NCI-H510A (cell line): Measurements from ENCODE around the gene RITA1.
A peak's percentile ranks its signal among the peaks of the same experiment; 100 is the strongest.

ENCODE experiments used
- DNase-seq: peaks from one replicate; lab custom pipeline; 2025; lab: John Stamatoyannopoulos, UW

The RITA1 gene

DNA sequence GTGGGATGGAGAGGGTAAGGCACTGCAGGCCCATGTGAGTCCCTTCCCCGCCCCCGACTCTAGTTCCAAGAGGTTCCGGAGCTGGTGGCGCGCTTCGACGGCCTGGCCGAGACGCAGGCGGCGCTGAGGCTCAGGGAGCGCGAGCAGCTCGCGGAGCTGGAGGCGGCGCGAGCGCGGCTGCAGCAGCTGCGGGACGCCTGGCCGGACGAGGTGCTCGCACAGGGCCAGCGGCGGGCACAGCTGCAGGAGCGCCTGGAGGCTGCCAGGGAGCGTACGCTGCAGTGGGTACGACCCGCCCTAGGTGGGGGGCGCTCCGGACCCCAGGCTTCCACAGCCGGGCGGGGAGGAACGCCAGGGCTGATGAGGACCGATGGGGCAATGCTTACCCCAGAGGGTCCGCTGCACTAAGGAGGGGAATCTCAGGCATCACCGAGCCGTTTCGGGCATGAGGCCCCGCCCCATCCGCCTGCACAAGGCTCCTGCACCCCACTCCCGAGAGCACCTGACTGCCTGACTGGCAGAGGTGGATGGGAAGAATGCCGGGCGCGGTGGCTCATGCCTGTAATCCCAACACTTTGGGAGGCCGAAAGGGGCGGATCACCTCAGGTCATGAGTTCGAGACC is 31.1 kb upstream of the RITA1 start:
- DNase-seq, result peak; percentile 42

DNA sequence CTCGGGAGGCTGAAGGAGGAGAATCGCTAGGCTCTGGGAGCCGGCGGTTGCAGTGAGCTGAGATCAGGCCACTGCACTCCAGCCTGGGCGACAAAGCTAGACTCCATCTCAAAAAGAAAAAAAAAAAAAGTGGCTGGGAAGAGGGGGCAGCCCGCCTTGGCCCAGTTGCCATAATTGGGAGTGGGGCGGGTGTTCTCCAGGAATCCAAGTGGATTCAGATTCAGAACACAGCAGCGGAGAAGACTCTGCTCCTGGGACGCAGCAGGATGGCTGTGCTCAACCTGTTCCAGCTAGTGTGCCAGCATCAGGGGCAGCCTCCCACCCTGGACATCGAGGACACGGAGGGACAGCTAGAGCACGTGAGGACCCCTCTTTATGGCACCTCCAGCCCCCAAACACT is 30.5 kb upstream of the RITA1 start:
- DNase-seq, result no peak

DNA sequence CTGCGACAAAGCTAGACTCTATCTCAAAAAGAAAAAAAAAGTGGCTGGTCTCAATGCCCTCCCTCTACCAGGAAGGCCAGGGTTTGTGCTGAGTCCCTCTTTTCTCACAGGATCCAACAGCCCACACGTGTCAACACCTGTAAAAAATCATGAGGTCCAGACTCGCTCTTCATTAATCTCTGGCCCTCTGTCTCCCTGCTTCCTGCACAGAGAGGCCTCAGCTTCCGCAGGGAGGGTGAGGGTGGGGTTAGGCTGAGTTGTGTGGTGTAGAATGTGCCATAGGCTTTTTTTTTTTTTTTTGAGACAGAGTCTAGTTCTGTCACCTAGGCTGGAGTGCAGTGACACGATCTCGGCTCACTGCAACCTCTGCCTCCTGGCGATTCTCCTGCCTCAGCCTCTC is 29.9 kb upstream of the RITA1 start:
- DNase-seq, result no peak

DNA sequence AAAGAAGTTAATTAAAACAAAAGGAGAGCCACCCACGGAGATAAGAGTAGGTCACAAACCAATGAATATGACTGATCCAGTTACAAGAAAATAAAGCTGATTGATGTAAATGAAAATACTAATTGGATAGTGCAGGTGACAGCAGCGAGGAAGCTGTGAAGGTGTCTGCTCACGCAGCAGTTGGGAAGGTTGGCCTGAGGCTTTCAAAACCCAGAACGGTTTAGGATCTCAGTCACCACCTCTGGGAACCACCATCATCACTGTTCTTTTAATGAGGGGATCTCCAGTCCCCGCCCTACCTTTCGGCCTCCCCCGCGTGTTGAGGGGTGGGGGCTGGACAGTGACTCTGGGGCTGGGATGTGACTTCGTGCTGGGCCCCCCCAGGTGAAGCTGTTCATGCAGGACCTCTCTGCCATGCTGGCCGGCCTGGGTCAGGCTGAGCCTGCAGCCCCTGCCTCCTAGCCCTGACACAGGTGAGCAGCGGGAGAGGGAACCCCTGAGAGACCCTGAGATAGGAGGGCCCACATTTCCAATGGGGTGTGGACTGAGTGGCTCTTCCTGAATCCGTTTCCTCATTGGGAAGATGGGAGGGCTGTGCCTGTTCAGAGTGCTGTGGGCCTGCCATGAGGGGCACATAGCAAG is 28.2 kb upstream of the RITA1 start:
- no peak for DNase-seq

DNA sequence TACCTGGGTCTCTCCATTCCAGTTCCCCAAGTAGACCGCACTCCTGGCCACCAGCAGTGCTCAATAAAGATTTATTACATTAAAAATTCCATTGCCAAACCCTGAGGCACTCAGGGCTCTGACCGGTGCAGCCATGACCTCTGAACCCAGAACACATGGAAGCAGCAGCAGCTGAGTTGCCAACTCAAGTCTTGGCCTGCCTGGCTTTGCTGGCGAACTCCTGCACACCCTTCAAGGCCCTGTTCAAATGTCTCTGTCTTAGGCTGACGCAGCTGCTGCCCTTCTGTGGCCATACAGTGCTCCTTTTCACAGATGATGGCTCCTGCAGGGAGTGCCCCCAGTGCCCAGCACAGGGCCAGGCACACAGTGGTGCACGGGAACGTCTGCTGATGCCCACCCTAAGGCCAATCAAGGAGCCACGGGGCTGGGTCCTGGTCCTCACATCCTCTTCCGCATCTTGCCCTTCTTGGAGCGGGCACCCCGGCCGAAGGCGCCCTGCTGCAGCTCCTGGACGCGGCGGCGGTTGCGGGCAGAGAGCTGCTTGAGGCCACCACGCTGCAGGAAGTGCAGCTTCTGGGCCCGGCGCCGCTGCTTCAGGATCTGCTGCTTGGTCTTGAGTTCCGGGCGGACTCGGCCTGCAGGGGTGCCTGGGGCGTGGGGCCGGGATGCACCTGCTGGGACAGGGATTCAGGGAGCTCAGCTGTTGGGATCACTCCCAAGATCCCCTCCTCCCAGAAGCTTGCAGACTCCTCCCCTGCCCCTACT is 26.9 kb upstream of the RITA1 start:
- no peak for DNase-seq

DNA sequence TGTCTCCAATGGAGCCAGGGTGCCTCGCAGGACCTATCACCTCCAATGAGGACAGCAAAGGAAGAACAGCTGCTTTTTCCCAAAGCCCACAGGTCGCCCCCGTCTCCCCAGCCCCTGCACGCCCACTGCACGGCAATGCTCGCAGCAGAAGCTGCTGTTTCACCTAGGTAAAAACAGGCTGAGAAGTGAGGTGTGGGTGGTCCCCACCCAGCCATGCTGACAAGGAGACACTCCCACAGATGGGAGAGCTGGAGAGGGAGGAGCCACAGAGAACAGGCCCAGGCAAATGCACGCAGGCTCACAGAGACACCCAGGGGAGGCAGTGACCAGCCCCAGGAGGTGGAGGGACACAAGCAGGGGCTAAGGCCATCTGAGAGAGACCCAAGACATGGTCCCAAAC is 25.6 kb upstream of the RITA1 start:
- no peak for DNase-seq

DNA sequence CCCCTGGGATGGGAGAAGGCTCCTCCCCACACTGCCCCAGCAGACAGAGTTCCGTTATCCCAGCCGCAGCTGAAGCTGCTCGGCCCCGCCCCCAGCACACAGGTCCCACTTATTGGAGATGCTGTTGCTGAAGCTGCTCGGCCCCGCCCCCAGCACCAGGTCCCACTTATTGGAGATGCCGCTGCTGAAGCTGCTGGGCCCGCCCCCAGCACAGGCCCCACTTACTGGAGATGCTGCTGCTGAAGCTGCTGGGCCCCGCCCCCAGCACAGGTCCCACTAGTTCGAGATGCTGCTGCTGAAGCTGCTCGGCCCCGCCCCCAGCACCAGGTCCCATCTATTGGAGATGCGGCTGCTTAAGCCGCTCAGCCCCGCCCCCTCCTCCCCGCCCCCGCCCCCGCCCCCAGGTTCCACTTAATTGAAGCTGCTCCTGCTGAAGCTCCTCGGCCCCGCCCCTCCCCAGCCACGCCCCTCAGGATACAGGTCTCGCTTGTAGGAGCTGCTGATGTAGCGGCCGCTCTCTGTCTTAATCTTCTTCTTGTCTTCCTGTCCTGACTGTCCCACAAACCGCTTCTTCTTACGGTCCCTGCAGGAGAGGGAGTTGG is 24.0 kb upstream of the RITA1 start:
- DNase-seq, result peak; percentile 93

DNA sequence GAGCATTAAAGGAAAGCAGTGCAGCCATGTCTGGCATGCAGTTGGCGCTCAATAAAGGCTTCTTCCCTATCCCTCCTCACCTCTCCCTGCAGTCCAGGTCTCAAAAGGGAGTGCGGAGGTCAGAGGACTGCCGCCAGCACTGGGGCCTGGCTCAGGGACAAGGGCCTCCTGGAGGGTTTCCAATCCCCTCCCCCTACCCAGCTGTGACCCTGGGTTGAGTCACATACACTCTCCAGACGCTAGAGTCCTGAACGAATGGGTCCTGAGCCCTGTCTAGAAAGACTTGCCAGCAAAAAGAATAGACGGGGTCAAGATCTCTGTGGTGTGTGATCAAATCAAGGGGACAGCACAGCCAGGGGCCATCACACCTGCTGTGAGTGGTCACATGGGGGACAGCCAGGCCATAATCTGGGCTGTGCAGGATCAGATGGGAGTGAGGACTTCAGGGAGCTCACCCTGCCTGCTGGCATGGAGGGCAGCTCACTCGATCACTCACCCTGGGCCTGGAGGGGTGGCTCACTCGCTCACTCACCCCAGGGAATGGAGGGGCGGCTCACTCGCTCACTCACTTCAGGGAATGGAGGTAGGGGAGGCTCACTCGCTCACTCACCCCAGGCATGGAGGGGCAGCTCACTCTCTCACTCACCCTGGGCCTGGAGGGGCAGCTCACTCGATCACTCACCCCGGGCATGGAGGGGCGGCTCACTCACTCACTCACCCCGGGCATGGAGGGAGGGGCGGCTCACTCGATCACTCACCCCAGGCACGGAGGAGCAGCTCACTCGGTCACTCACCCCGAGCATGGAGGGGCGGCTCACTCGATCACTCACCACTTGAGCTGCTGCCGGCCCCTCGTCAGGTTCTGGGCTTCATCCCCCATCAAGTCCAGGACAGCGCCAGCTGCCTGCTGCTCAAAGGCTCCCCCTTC is 23.2 kb upstream of the RITA1 start:
- no peak for DNase-seq

DNA sequence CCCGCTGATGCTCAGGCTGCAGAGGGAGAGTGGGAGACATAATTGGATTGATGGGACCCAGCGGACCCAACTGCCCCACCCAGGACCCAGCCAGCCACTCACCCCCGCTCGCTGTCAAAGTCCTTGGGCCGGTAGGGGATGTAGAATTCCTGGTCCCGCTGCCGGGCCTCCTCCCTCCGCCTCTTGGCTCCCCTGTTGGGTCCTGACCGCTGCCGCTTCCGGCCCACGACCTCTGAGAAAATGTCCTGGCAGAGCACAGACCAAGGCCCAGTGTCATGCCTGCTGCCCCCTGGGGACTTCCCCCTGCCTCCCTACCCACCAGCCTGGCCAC is 22.5 kb upstream of the RITA1 start:
- no peak for DNase-seq

DNA sequence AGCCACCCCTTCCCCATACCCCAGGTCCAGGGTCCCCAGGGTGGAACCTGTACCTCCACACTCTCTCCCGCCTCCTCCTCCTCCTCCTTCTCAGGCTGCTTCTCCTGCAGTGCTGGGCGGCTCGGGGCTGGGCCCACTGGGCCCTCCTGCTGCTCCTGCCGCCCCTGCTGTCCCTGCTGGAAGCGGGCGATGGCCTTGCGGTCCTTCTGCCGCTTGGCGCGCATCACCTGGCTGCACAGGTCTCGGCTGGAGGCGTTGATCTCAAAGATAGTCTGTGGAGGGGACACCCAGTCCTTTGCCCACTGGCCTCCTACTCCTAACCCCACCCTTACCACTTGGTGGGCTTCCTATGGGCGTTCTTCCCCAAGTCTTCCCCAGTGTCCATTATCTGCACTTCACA is 21.5 kb upstream of the RITA1 start:
- DNase-seq, result no peak

DNA sequence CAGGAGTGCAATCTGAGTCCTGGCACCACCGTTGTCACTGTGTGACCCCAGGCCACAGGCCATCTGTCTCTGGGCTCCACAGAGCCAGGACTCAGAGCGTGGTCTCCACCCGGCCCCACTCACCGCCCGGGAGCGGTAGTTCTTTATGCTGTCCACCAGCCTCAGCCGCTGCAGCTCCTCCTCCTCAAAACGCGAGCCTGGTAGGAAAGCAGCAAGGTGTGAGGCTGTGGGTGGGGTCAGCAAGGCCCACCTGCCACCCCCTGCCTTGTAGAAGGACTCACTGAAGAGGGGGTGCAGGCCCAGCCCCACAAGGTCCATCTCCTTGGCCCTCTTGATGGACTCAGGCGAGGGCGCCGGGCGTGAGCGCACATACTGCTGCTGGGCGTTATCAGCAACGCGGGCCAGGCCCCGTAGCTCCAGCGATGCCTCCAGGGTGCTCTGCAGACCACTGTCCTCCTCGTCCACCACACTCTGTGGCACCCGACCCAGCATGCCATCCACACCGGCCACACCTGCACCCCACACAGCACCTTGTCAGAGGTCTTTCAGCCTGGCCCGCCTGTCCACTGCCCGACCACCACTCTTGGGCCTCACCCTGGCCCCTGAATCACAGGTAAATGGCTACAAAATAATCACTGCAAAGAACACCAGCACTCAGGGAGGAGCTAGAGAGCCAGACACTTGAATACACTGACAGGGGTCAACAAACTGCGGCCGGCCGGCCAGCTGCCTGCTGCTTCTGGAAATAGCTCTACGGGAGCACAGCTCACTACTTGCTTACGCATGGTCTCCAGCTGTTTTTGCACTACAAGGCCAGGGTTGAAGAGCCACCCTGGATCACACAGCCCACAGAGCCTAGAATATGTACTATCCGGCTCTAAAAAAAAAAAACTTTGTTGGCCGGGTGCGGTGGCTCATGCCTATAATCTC is 19.7 kb upstream of the RITA1 start:
- DNase-seq, result no peak

DNA sequence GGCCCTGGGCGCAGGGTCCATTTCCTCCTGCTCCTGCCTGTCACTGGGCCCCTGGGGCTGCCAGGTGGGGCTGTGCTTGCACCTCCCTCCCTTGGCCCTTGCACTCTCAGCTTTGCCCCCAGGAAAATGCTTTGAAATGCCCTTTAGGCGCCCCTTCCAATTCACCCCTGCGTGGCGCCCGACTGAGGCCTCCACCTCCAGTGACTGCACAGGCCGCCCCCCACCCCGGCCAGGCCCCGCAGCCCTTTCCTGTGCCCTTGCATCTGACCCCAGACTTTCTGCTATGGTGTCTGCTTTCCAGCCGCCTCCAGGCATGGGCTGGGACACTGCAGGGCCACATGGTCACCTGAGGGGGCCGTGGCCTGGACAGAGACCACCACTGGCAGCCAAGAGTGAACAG is 17.7 kb upstream of the RITA1 start:
- no peak for DNase-seq

DNA sequence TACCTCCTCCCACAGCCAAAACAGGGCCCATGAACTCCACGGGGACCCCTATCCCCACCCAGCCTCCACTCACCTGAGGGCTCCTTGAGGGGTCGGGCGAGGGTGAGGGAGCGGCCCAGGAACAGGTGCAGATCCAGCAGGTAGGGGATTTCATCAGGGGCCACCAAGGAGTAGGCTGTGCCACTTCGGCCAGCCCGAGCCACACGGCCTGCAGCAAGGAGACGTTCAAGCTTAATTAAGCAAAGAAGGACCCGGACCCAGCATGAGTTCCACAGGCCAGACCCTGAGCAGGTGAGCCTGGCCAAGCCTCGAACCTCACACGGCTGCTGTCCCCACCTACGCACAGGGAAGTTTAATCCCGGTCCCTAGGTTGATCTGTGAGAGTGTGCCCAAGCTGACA is 15.8 kb upstream of the RITA1 start:
- DNase-seq, result no peak

DNA sequence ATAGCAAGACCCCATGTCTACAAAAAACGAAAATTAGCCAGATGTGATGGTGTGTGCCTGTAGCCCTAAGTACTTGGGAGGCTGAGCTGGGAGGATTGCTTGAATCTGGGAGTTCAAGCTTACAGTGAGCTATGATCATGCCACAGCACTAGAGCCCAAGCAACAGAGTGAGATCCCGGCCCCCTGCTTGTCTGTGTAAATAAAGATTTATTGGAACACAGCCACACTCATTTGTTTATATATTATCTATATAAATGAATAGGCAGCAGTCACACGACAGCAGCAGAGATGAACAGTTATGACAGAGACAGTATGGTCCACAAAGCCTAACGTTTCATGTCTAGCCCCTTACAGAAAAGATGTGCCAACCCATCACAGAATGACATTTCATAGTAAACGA is 15.1 kb upstream of the RITA1 start:
- DNase-seq, result no peak

DNA sequence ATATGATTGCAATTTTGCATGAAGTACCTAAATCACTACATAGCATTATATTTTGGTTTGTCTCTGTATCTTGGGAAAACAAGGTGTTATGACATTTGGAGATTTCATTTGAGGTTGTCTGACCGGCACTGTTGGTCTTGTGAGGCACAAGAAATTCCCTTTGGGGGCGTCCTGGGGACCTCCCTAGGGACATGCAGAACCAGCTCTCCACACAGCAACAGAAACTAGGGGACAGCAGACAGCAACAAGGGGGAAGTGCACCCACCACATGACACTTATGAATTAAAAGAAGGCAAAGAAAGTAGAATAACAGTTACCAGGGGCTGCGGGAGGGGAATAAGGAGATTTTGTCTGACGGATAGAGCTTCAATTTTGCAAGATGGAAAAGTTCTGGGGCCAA is 14.6 kb upstream of the RITA1 start:
- no peak for DNase-seq

DNA sequence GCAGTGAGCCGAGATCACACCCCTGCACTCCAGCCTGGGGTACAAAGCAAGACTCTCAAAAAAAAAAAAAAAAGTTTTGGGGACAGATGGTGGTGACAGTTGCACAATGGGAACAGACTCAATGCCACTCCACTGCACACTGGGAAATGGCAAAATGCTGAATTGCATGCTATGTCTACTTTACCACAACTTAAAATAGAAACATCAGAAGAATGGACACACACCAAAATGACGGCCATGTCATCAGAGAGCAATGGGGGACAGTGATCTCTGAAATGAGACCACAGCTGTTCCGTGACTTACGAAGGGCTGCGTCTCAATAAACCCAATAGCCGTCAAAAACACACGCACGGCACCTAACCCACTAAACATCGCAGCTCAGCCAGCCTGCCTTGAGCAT is 14.0 kb upstream of the RITA1 start:
- no peak for DNase-seq

DNA sequence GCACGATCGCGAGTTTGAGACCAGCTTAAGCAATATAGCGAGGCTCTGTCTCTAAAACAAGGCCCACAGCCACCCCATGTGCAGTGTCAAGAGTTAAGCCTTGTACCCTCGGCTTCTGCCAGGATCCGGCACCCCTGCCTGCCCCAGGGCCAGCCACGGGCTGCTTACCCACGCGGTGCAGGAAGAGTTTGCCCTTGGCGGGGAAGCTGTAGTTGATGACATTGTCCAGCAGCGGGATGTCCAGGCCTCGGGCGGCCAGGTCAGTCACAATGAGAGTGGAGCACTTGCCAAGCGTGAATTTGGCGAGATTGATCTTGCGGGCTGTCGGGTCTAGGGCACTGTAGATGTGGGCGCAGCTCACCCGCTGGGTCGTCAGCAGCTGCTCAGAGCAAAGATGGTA is 13.3 kb upstream of the RITA1 start:
- no peak for DNase-seq

DNA sequence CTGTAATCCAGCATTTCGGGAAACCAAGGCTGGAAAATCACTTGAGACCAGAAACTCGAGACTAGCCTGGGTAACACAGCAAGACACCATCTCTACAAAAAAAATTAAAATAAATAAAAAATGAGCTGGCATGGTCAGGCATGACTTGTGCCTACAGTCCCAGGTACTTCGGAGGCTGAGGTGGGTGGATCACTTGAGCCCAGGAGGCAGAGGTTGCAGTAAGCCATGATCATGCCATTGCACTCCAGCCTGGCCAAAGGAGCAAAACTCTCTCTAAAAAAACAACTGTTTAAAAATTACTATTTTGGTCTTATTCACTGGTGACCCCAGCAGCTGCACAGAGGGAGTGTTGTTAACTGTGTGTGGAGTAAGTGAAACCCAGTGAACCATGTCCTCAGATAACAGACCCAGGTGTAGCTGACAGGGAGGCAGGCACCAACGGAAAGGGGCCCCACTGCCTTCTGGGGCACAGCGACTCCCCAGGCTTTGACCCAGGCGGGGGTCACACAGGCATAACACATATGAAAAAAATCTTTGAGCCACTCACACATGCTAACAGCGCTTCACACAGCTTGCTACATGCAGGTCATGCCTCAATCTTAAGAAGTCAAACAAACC is 12.3 kb upstream of the RITA1 start:
- no peak for DNase-seq

DNA sequence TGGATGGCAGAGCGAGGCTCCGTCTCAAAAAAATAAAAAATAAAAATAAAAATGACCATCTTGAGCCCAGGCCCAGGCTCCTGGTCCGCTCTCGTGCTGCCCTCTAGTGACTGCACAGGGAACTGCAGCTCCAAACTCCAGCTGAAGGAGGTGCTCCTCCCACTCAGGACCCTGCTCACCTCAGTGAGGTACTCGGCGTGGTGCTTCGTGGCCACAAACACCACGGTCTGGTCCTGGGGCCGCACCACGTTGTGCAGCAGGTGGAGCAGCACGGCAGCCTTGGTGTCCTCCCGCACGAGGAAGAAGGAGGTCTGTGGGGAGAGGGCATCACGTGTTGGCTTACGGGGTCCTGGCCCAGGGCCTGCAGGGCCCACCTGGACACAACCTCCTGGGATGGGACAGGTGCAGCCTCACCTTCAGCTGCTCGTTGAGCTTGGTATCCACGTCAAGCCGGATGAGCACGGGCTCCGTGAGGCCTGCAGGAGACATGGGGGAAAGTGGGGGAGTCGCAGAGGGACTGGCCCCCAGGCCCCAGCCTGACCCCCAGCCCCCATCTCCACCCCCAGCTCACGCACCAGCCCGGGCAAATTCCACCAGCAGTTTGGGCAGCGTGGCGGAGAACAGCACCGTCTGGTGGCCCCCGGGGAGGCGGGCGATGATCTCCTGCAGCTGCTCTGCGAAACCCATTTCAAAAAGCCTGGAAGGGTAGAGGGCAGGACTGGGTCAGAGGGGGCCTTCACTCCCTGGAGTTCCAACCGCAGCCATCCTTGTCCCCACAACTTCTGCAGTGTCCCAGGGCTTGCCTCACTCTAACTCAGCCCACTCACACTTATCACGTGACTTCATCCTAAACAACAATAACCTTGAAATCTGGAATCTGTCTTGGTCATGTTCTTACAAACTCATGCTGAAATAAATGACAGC is 10.8 kb upstream of the RITA1 start:
- peak; percentile 8 for DNase-seq

DNA sequence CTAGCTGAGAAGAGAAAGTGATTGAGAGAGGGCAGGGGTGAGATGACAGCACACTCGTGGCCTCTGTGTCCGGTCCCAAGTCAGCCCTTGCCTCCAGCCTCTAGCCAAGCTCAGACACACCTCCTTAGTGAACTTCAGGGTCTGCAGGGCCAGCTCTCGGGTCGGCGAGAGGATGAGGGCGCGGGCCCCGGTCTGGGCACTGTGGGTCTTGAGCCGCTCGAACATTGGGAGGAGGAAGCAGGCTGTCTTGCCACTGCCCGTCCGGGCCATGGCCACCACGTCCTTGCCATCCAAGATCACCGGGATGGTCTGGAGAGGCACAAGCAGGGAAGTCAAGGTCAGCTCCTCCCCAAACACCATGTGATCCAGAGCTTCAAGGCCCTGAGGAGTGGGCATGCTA is 6.5 kb upstream of the RITA1 start:
- DNase-seq, result no peak
